ENCODE data around the gene NFYC.

Gene NFYC

DNA sequence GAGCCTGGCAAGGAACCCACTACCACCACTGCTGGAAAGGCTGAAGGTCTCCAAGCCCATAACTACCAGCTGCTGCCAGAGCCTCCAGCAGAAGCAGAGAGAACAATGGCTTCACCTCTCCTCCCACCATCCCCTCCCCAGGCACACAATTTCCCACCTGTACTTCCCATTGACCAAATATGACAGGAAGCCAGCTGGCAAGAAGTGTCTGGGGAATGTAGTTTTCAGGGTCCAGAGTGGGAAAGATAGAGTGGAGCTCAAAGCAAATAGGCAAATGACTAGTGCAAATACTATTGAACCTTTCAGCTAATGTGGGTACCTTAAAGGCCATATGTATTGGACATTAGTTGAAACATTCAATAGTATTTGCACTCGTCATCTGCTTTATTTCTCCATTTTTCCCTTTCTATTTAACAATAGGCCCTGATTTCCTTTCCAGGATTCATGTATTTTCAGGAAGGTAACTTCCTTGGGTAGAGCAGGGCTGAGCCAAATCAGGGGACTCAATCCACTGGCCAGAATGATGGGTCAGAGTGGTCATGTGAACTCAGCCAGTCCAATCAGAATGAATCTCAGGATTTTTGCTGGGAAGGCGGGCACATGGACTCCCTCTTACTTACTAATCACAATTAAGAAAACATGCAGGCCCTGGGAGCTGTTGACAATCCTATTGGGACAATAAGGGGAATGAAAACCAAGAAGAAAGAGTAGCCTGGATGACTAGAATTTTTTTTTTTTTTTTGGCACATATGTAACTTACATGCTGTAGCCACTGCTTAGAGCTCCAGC is 12.1 kb upstream of the NFYC start:
- TF ChIP-seq POLR2AphosphoS5 (IDR thresholded peaks at IDR 0.05; ENCODE audit: low read depth, low read length) (no peak), TAF1 (IDR thresholded peaks at IDR 0.05; ENCODE audit: borderline replicate concordance, insufficient read depth, low read length) (no peak), SIN3A (IDR thresholded peaks at IDR 0.05; ENCODE audit: borderline replicate concordance, insufficient read depth, low read length) (no peak), FOXP2 (optimal IDR thresholded peaks at IDR 0.05; ENCODE audit: borderline replicate concordance, extremely low read depth, extremely low read length, insufficient read depth) (no peak)
- TF ChIP-seq, protein P1, sequence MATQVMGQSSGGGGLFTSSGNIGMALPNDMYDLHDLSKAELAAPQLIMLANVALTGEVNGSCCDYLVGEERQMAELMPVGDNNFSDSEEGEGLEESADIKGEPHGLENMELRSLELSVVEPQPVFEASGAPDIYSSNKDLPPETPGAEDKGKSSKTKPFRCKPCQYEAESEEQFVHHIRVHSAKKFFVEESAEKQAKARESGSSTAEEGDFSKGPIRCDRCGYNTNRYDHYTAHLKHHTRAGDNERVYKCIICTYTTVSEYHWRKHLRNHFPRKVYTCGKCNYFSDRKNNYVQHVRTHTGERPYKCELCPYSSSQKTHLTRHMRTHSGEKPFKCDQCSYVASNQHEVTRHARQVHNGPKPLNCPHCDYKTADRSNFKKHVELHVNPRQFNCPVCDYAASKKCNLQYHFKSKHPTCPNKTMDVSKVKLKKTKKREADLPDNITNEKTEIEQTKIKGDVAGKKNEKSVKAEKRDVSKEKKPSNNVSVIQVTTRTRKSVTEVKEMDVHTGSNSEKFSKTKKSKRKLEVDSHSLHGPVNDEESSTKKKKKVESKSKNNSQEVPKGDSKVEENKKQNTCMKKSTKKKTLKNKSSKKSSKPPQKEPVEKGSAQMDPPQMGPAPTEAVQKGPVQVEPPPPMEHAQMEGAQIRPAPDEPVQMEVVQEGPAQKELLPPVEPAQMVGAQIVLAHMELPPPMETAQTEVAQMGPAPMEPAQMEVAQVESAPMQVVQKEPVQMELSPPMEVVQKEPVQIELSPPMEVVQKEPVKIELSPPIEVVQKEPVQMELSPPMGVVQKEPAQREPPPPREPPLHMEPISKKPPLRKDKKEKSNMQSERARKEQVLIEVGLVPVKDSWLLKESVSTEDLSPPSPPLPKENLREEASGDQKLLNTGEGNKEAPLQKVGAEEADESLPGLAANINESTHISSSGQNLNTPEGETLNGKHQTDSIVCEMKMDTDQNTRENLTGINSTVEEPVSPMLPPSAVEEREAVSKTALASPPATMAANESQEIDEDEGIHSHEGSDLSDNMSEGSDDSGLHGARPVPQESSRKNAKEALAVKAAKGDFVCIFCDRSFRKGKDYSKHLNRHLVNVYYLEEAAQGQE (IDR thresholded peaks at IDR 0.05; ENCODE audit: insufficient read depth in 1 of 2, low read depth in 2 of 2, low read length in 2 of 2) = no peak

DNA sequence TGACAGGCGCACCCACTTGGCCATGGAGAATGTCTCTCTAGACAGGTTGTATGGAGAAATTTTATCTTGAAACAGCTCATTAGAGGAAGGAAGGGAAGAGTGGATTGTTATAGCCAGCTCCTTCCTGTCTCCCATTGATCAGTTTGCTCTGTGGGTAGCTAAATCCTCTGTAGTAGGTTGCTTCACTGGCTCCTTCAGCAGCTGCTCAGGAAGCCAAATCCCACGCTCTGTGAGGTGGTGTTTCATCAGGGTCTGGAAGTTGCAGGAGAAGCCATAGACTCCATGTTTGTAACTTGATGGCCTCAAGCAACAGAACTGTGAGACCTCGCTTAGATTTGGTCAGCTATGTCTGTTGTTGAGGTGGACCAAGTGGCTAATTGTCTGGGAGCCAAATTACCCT is 6.8 kb upstream of the NFYC start:
- TF ChIP-seq POLR2AphosphoS5 (IDR thresholded peaks at IDR 0.05; ENCODE audit: low read depth, low read length) (peak; percentile 43; the same call in 1 of the 2 replicates), TAF1 (IDR thresholded peaks at IDR 0.05; ENCODE audit: borderline replicate concordance, insufficient read depth, low read length) (no peak)

- TF ChIP-seq SIN3A (IDR thresholded peaks at IDR 0.05; ENCODE audit: borderline replicate concordance, insufficient read depth, low read length) = no peak
- no peak for TF ChIP-seq TAF1 (IDR thresholded peaks at IDR 0.05; ENCODE audit: borderline replicate concordance, insufficient read depth, low read length)
- TF ChIP-seq, protein P1 (IDR thresholded peaks at IDR 0.05; ENCODE audit: insufficient read depth in 1 of 2, low read depth in 2 of 2, low read length in 2 of 2) = no peak
- TF ChIP-seq POLR2AphosphoS5 (IDR thresholded peaks at IDR 0.05; ENCODE audit: low read depth, low read length) = no peak
- no peak for TF ChIP-seq FOXP2 (optimal IDR thresholded peaks at IDR 0.05; ENCODE audit: borderline replicate concordance, extremely low read depth, extremely low read length, insufficient read depth)
Measured at GRCh38 chr1:40687059-40687458, 4.4 kb upstream of the NFYC start.

DNA sequence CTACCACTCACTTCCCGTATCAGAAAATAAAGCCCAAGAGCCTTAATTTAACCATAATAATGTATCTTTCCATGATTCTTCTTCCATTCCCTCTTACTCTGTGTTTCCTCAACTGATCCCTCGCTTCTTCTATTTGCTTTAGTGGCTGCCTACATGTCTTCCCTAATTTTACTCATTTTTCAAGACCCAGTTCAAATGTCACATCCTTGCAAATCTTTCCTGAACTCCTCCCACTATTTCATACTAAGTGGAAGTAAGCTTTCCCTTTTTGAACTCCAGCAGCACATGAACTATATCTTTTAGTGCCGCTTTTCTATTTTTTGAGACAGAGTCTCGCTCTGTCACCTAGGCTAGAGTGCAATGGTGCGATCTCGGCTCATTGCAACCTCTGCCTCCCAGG is 3.8 kb upstream of the NFYC start:
- TF ChIP-seq, protein P1 (IDR thresholded peaks at IDR 0.05; ENCODE audit: insufficient read depth in 1 of 2, low read depth in 2 of 2, low read length in 2 of 2) = no peak
- TF ChIP-seq POLR2AphosphoS5 (IDR thresholded peaks at IDR 0.05; ENCODE audit: low read depth, low read length) = no peak
- TF ChIP-seq TAF1 (IDR thresholded peaks at IDR 0.05; ENCODE audit: borderline replicate concordance, insufficient read depth, low read length) = no peak
- TF ChIP-seq SIN3A (IDR thresholded peaks at IDR 0.05; ENCODE audit: borderline replicate concordance, insufficient read depth, low read length) = no peak
- TF ChIP-seq FOXP2 (optimal IDR thresholded peaks at IDR 0.05; ENCODE audit: borderline replicate concordance, extremely low read depth, extremely low read length, insufficient read depth) = no peak

DNA sequence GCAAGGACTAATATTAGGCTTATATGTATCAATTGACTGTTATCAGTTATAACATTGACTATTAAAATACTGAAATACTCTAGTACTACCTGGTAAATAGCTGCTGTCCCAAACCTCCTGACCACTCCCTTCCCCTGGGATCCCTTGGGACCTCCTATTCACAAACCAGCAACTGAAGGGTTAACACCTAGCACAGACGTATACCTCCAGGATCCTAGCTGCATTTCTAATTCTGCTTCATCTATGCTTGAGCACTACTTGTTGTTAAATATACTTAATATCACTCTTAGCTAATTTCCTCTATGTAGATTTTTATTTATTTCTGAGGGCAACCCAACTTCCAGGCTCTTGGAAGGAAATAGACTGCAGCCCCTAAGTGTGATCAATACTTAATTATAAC is 1.8 kb upstream of the NFYC start:
- TF ChIP-seq POLR2AphosphoS5 (IDR thresholded peaks at IDR 0.05; ENCODE audit: low read depth, low read length) (no peak), TAF1 (IDR thresholded peaks at IDR 0.05; ENCODE audit: borderline replicate concordance, insufficient read depth, low read length) (no peak), FOXP2 (optimal IDR thresholded peaks at IDR 0.05; ENCODE audit: borderline replicate concordance, extremely low read depth, extremely low read length, insufficient read depth) (no peak)
- TF ChIP-seq, protein P1 (IDR thresholded peaks at IDR 0.05; ENCODE audit: insufficient read depth in 1 of 2, low read depth in 2 of 2, low read length in 2 of 2) = no peak

Measured in PFSK-1 (cell line).